Neural cell (in vitro differentiated cells): ENCODE measurements around the gene SDC1. TPM values are rescaled to one million over a fixed set of nuclear protein-coding genes. Genes with fewer than 3 reads are reported as not detected.

Source experiments
- H2AFZ ChIP-seq: fragments of 200-600, 300-800 bp; sonication (generic), shearing (Covaris generic); 2 replicates; pipeline ENCODE4 v1.6.0; 2014; ENCODE audit warnings: low read depth, mild to moderate bottlenecking, antibody characterized with exemption, low read length, moderate library complexity
- H3F3A ChIP-seq: fragments of 200-600 bp; shearing (Covaris generic); 2 replicates; pipeline ENCODE4 v1.6.1; 2016; ENCODE audit warnings: mild to moderate bottlenecking, moderate library complexity, mixed read lengths, antibody characterized with exemption, low read length; ENCODE audit not compliant: insufficient read depth, poor library complexity, severe bottlenecking
- H3K27ac ChIP-seq: fragments of 200-600, 300-800 bp; sonication (generic), shearing (Covaris generic); 2 replicates; pipeline ENCODE4 v1.5.1; 2014; ENCODE audit warnings: mild to moderate bottlenecking, low read length, moderate library complexity
- H3K27me3 ChIP-seq: fragments of 300-800, 200-600 bp; sonication (generic), shearing (Covaris generic); 2 replicates; pipeline ENCODE4 v1.6.0; 2014; ENCODE audit warnings: mild to moderate bottlenecking, low read depth, low read length, moderate library complexity; ENCODE audit not compliant: insufficient read depth
- H3K36me3 ChIP-seq: fragments of 300-800, 200-600 bp; sonication (generic), shearing (Covaris generic); 2 replicates; pipeline ENCODE4 v1.5.1; 2014; ENCODE audit warnings: mild to moderate bottlenecking, antibody characterized with exemption, low read length, moderate library complexity; ENCODE audit not compliant: insufficient read depth
- H3K4me2 ChIP-seq: fragments of 300-800, 200-600 bp; sonication (generic), shearing (Covaris generic); 2 replicates; pipeline ENCODE4 v1.6.0; 2014; ENCODE audit warnings: mild to moderate bottlenecking, low read length
- H3K4me3 ChIP-seq: fragments of 300-800, 200-600 bp; sonication (generic), shearing (Covaris generic); 2 replicates; pipeline ENCODE4 v1.5.1; 2014; ENCODE audit warnings: mild to moderate bottlenecking, low read length, moderate library complexity
- H3K79me2 ChIP-seq: fragments of 200-600 bp; shearing (Covaris generic); replicated peaks from 2 replicates; pipeline ENCODE4 v1.6.0; 2014; ENCODE audit warnings: mild to moderate bottlenecking, low read length, moderate library complexity; ENCODE audit not compliant: insufficient read depth
- H3K9ac ChIP-seq: fragments of 300-800, 200-600 bp; sonication (generic), shearing (Covaris generic); 2 replicates; pipeline ENCODE4 v1.6.1; 2016; ENCODE audit warnings: mild to moderate bottlenecking, low read length, mixed read lengths
- H3K9me2 ChIP-seq: fragments of 200-600 bp; shearing (Covaris generic); 2 replicates; pipeline ENCODE4 v1.6.1; 2016; ENCODE audit warnings: mild to moderate bottlenecking, low read length, mixed read lengths; ENCODE audit not compliant: insufficient read depth
- H3K9me3 ChIP-seq: fragments of 200-600, 300-800 bp; sonication (generic), shearing (Covaris generic); 2 replicates; pipeline ENCODE4 v1.6.1; 2016; ENCODE audit warnings: mild to moderate bottlenecking, mixed run types, low read length, moderate library complexity, mixed read lengths
- H4K20me1 ChIP-seq: fragments of 200-600 bp; shearing (Covaris generic); 2 replicates; pipeline ENCODE4 v1.6.1; 2016; ENCODE audit warnings: mild to moderate bottlenecking, mixed run types; ENCODE audit not compliant: insufficient read depth
- EP300 ChIP-seq: fragments of 450-650 bp; conservative IDR thresholded peaks from 2 replicates; pipeline ENCODE4 v1.6.1; 2014; ENCODE audit warnings: antibody characterized with exemption, mild to moderate bottlenecking, moderate library complexity; ENCODE audit not compliant: poor library complexity, severe bottlenecking
- EZH2 ChIP-seq: fragments of 200-600, 300-800 bp; shearing (Covaris generic), sonication (generic); IDR thresholded peaks from 2 replicates; pipeline ENCODE4 v1.6.1; 2014; ENCODE audit warnings: antibody characterized with exemption, low read length, borderline replicate concordance, mild to moderate bottlenecking; ENCODE audit not compliant: insufficient read depth, poor library complexity, severe bottlenecking
- MXI1 ChIP-seq: fragments of 450-650 bp; conservative IDR thresholded peaks from 2 replicates; pipeline ENCODE4 v1.6.1; 2014; ENCODE audit warnings: antibody characterized with exemption, mild to moderate bottlenecking; ENCODE audit not compliant: poor library complexity, severe bottlenecking
- POLR2AphosphoS5 ChIP-seq: IDR thresholded peaks from 2 replicates; pipeline ENCODE4 v1.6.1; 2012
- RAD21 ChIP-seq: fragments of 450-650 bp; conservative IDR thresholded peaks from 2 replicates; pipeline ENCODE4 v1.6.1; 2014; ENCODE audit warnings: antibody characterized with exemption, mild to moderate bottlenecking, moderate library complexity
- SMC3 ChIP-seq: fragments of 450-650 bp; conservative IDR thresholded peaks from 2 replicates; pipeline ENCODE4 v1.6.1; 2014; ENCODE audit warnings: antibody characterized with exemption, mild to moderate bottlenecking, moderate library complexity; ENCODE audit not compliant: poor library complexity
- TAF1 ChIP-seq: IDR thresholded peaks from 2 replicates; pipeline ENCODE4 v1.6.1; 2012; ENCODE audit warnings: low read depth
- polyA plus RNA-seq: library from polyadenylated mRNA; depleted of rRNA; stranded (reverse); fragments of >200 nt; gene quantifications from 2 replicates; pipeline ENCODE4 v1.2.3, GENCODE V29; 2014
- TF ChIP-seq, protein P1 (sequence below): fragments of 450-650 bp; IDR thresholded peaks from 2 replicates; pipeline ENCODE4 v1.5.1; 2014; ENCODE audit warnings: antibody characterized with exemption, mild to moderate bottlenecking, moderate library complexity; ENCODE audit not compliant: poor library complexity, severe bottlenecking
- TF ChIP-seq, protein P2 (sequence below): IDR thresholded peaks from 2 replicates; pipeline ENCODE4 v1.6.1; 2012; ENCODE audit warnings: borderline replicate concordance

SDC1 gene
- polyA plus RNA-seq, 1 donor from 2014 or later, result 14.9 TPM

DNA sequence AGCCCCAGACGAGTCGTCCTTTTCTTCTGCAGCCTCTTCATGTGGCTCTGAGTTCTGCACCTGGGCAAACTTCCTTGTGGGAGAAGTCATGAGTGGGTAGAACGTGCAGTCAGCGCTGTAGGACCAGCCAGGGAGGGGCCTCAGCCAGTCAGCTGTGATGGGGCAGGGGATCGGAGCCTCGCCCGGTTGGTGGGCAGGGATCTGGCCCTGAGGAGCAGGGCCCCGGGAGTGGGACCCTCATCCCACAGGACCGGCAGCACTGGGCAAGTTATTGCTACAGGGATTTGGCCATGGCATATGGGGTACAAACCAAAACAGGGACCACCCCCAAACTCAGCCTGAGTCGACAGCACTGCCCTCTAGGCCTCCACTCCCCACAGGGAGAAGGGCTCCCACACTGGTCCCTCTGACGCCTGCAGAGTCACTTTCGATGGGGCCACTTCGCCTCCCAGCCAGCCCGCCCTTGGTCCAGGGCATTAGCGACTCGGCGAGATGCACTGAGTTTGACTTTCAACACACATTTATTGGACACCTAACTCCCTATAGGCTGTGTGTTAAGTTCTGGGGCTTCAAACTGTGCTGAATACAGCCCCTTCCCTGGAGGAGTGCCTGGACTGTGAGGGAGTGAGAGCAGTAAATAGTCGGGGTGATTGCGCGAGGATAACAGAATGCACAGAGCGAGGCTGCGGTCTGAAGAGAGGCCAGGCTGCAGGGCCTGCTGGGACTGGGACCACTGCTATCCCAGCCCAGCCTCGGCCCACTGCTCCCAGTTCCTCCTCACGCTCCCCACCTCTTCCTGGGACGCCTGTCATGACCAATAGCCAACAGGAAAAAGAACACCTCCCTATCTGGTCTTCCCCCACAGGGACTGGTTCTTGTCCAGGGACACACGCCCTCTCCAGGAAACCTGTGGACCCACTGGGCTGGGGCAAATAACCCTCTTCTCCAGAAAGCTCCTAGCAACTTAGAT, 55.9 kb downstream of the SDC1 start:
- Histone ChIP-seq H3K27me3 (no peaks in the 10 kb centered on the region), H2AFZ (no peak overlapping the region), H3K9me2 (no peaks in the 10 kb centered on the region), H3K27ac (no peak overlapping the region), H3K79me2 (no peaks in the 10 kb centered on the region), H3F3A (no peaks in the 10 kb centered on the region), H3K9ac (no peak overlapping the region), H4K20me1 (no peaks in the 10 kb centered on the region), H3K4me3 (no peak overlapping the region), H3K36me3 (no peaks in the 10 kb centered on the region), H3K9me3 (no peaks in the 10 kb centered on the region), H3K4me2 (no peak overlapping the region)
- TF ChIP-seq TAF1, result no peak
- no peak for TF ChIP-seq MXI1
- TF ChIP-seq, protein P1, sequence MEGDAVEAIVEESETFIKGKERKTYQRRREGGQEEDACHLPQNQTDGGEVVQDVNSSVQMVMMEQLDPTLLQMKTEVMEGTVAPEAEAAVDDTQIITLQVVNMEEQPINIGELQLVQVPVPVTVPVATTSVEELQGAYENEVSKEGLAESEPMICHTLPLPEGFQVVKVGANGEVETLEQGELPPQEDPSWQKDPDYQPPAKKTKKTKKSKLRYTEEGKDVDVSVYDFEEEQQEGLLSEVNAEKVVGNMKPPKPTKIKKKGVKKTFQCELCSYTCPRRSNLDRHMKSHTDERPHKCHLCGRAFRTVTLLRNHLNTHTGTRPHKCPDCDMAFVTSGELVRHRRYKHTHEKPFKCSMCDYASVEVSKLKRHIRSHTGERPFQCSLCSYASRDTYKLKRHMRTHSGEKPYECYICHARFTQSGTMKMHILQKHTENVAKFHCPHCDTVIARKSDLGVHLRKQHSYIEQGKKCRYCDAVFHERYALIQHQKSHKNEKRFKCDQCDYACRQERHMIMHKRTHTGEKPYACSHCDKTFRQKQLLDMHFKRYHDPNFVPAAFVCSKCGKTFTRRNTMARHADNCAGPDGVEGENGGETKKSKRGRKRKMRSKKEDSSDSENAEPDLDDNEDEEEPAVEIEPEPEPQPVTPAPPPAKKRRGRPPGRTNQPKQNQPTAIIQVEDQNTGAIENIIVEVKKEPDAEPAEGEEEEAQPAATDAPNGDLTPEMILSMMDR, result no peak
- no peak for TF ChIP-seq RAD21
- TF ChIP-seq EP300, result no peak
- TF ChIP-seq SMC3, result no peak
- no peak for TF ChIP-seq POLR2AphosphoS5
- TF ChIP-seq EZH2, result no peak
- TF ChIP-seq, protein P2, sequence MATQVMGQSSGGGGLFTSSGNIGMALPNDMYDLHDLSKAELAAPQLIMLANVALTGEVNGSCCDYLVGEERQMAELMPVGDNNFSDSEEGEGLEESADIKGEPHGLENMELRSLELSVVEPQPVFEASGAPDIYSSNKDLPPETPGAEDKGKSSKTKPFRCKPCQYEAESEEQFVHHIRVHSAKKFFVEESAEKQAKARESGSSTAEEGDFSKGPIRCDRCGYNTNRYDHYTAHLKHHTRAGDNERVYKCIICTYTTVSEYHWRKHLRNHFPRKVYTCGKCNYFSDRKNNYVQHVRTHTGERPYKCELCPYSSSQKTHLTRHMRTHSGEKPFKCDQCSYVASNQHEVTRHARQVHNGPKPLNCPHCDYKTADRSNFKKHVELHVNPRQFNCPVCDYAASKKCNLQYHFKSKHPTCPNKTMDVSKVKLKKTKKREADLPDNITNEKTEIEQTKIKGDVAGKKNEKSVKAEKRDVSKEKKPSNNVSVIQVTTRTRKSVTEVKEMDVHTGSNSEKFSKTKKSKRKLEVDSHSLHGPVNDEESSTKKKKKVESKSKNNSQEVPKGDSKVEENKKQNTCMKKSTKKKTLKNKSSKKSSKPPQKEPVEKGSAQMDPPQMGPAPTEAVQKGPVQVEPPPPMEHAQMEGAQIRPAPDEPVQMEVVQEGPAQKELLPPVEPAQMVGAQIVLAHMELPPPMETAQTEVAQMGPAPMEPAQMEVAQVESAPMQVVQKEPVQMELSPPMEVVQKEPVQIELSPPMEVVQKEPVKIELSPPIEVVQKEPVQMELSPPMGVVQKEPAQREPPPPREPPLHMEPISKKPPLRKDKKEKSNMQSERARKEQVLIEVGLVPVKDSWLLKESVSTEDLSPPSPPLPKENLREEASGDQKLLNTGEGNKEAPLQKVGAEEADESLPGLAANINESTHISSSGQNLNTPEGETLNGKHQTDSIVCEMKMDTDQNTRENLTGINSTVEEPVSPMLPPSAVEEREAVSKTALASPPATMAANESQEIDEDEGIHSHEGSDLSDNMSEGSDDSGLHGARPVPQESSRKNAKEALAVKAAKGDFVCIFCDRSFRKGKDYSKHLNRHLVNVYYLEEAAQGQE, result no peak

DNA sequence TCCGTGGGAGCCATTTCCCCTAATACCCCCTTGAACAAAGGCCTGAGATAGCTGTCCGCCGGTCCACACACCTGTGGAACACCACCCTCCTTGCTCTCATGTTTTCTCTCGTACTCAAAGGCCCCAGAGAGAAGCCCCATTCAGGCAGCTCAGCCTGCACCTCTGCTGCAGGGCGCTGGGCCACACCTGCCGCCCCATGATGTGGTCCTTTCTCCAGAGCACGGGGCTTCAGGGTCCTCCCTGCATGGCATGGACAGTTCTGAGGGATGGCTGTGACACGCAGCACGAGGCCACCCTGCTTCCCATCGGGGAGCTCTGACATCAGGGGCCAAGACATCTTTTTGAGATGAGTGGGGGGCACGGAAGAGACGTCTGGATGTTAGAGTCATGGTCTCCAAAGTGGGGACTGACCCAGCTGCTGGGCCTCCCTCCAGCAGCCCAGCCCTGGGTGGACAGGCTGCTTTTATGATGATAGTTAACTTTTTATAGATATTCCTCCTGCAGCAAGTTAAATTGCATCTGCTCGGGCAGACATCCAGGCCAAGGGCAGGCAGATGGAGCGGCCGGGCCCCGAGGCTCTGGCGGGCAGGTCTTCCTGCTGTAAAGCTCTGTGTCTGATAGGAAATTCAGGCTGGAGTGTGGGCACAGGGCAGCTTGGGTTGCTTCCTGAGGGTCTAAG, 56.7 kb downstream of the SDC1 start:
- H3K4me3 ChIP-seq, result no peak overlapping the region
- H3K9me2 ChIP-seq, result no peaks in the 10 kb centered on the region
- H3K4me2 ChIP-seq, result no peak overlapping the region
- no peak overlapping the region for H3K27ac ChIP-seq
- H3F3A ChIP-seq, result no peaks in the 10 kb centered on the region
- no peaks in the 10 kb centered on the region for H3K36me3 ChIP-seq
- H4K20me1 ChIP-seq, result no peaks in the 10 kb centered on the region
- H3K9me3 ChIP-seq, result no peaks in the 10 kb centered on the region
- no peaks in the 10 kb centered on the region for H3K79me2 ChIP-seq
- no peaks in the 10 kb centered on the region for H3K27me3 ChIP-seq
- H2AFZ ChIP-seq, result no peak overlapping the region
- TF ChIP-seq TAF1 (no peak), RAD21 (no peak), EP300 (no peak), EZH2 (no peak), POLR2AphosphoS5 (no peak), MXI1 (no peak), SMC3 (no peak)
- TF ChIP-seq, protein P1, result no peak
- TF ChIP-seq, protein P2, result no peak
- H3K9ac ChIP-seq, result no peak overlapping the region
